Mesenchymal stem cell (in vitro differentiated cells and primary cell): ENCODE data around the gene LARP4.
"Not testable (repeated sequence)": the region's sequence is repeated elsewhere in the genome, so short reads cannot be mapped to it uniquely, and the experiment has no call there.

Experiments
- DNase-seq: peaks from one replicate; pipeline ENCODE4 v3.0.0-alpha.2; 2013
- H2AFZ ChIP-seq: one replicate; pipeline ENCODE4 v1.6.1; 2013; ENCODE audit warnings: low read depth, mild to moderate bottlenecking, control low read depth, inconsistent platforms, low read length, moderate library complexity
- H2AK5ac ChIP-seq: 2 replicates; pipeline ENCODE4 v1.6.1; 2013; ENCODE audit warnings: low read length, moderate library complexity, mild to moderate bottlenecking, inconsistent platforms; ENCODE audit not compliant: severe bottlenecking
- H2BK120ac ChIP-seq: one replicate; pipeline ENCODE4 v1.6.1; 2013; ENCODE audit warnings: low read depth, mild to moderate bottlenecking, inconsistent platforms, low read length, moderate library complexity
- H2BK12ac ChIP-seq, 2 experiments: one replicate each; pipeline ENCODE4 v1.6.1; 2013; ENCODE audit warnings: inconsistent platforms in 2 of 2, low read length in 2 of 2, mild to moderate bottlenecking in 2 of 2, moderate library complexity in 2 of 2, control low read depth in 1 of 2
- H2BK15ac ChIP-seq: one replicate; pipeline ENCODE4 v1.6.1; 2013; ENCODE audit warnings: mild to moderate bottlenecking, low read depth, inconsistent platforms; ENCODE audit not compliant: poor library complexity, severe bottlenecking
- H2BK5ac ChIP-seq: 2 replicates; pipeline ENCODE4 v1.6.1; 2013; ENCODE audit warnings: low read depth, mild to moderate bottlenecking, low read length, control low read depth, inconsistent platforms; ENCODE audit not compliant: poor library complexity, severe bottlenecking
- H3K14ac ChIP-seq, 2 experiments: one replicate each; pipeline ENCODE4 v1.6.1; 2013; ENCODE audit warnings: inconsistent platforms in 2 of 2, low read length in 2 of 2, control low read depth in 1 of 2, mild to moderate bottlenecking in 1 of 2, moderate library complexity in 1 of 2
- H3K18ac ChIP-seq, 2 experiments: one replicate each; pipeline ENCODE4 v1.6.1; 2013; ENCODE audit warnings: inconsistent platforms in 2 of 2, low read length in 2 of 2, control low read depth in 1 of 2, low read depth in 1 of 2, mild to moderate bottlenecking in 1 of 2
- H3K23ac ChIP-seq, 2 experiments: one replicate each; pipeline ENCODE4 v1.6.1; 2013; ENCODE audit warnings: inconsistent platforms in 2 of 2, low read length in 2 of 2, mild to moderate bottlenecking in 2 of 2, moderate library complexity in 2 of 2, control low read depth in 1 of 2
- H3K27ac ChIP-seq: 2 replicates; pipeline ENCODE4 v1.5.1; 2013; ENCODE audit warnings: mild to moderate bottlenecking, moderate library complexity, low read length, control low read depth, inconsistent platforms; ENCODE audit not compliant: poor library complexity, severe bottlenecking
- H3K27me3 ChIP-seq, 2 experiments: 2 replicates each; pipeline versions ENCODE4 v1.6.1 to v1.7.0; 2013; ENCODE audit warnings: low read length in 2 of 2, mild to moderate bottlenecking in 2 of 2, moderate library complexity in 2 of 2, control low read depth in 1 of 2, inconsistent platforms in 1 of 2; ENCODE audit not compliant: control insufficient read depth in 1 of 2, insufficient read depth in 1 of 2
- H3K36me3 ChIP-seq, 2 experiments: 2 replicates each; pipeline versions ENCODE4 v1.6.1 to v1.7.0; 2013; ENCODE audit warnings: low read length in 2 of 2, control low read depth in 1 of 2, inconsistent platforms in 1 of 2, low read depth in 1 of 2, mild to moderate bottlenecking in 1 of 2; ENCODE audit not compliant: insufficient read depth in 2 of 2, control insufficient read depth in 1 of 2
- H3K4ac ChIP-seq, 2 experiments: one replicate each; pipeline ENCODE4 v1.6.1; 2013; ENCODE audit warnings: inconsistent platforms in 2 of 2, low read length in 2 of 2, mild to moderate bottlenecking in 2 of 2, moderate library complexity in 2 of 2, control low read depth in 1 of 2, low read depth in 1 of 2
- H3K4me1 ChIP-seq: 2 replicates; pipeline ENCODE4 v1.6.1; 2013; ENCODE audit warnings: low read depth, low read length, control low read depth; ENCODE audit not compliant: control insufficient read depth, insufficient read depth
- H3K4me2 ChIP-seq: 2 replicates; pipeline ENCODE4 v1.6.1; 2013; ENCODE audit warnings: low read length, mild to moderate bottlenecking, inconsistent platforms; ENCODE audit not compliant: poor library complexity, severe bottlenecking
- H3K4me3 ChIP-seq, 2 experiments: 2 replicates each; pipeline versions ENCODE4 v1.5.1 to v1.7.0; 2013; ENCODE audit warnings: low read length in 2 of 2, mild to moderate bottlenecking in 2 of 2, control low read depth in 1 of 2, low read depth in 1 of 2; ENCODE audit not compliant: insufficient read depth in 1 of 2
- H3K79me1 ChIP-seq: replicated peaks from 2 replicates; pipeline ENCODE4 v1.6.1; 2013; ENCODE audit warnings: mild to moderate bottlenecking, control low read depth, low read length, inconsistent platforms; ENCODE audit not compliant: poor library complexity, severe bottlenecking
- H3K9ac ChIP-seq: 2 replicates; pipeline ENCODE4 v1.7.0; 2013; ENCODE audit warnings: mild to moderate bottlenecking, low read length, moderate library complexity
- H3K9me3 ChIP-seq: 2 replicates; pipeline ENCODE4 v1.7.0; 2013; ENCODE audit warnings: mild to moderate bottlenecking, low read length; ENCODE audit not compliant: control insufficient read depth
- H4K8ac ChIP-seq: one replicate; pipeline ENCODE4 v1.6.1; 2013; ENCODE audit warnings: inconsistent platforms, mild to moderate bottlenecking, low read length, moderate library complexity
- H4K91ac ChIP-seq: one replicate; pipeline ENCODE4 v1.6.1; 2013; ENCODE audit warnings: mild to moderate bottlenecking, low read length, inconsistent platforms
- WGBS: methylation state at CpG from one replicate; pipeline ENCODE4 v1.1.7; 2013; ENCODE audit warnings: mixed read lengths; 5-methylcytosine and 5-hydroxymethylcytosine counted together

Gene LARP4

GRCh38 chr12:50422855-50423254, 22.2 kb downstream of the LARP4 start:
- H3K4ac ChIP-seq, H3K27me3 ChIP-seq, H3K14ac ChIP-seq, H3K9me3 ChIP-seq, H2BK5ac ChIP-seq, H3K27ac ChIP-seq, H2BK15ac ChIP-seq, H2AFZ ChIP-seq, DNase-seq, H4K8ac ChIP-seq, H3K9ac ChIP-seq, H3K4me3 ChIP-seq, H2BK120ac ChIP-seq, H3K4me2 ChIP-seq, H4K91ac ChIP-seq, H3K23ac ChIP-seq, H2AK5ac ChIP-seq, H2BK12ac ChIP-seq, H3K18ac ChIP-seq, H3K4me1 ChIP-seq: not testable (repeated sequence)
- Histone ChIP-seq H3K79me1 (peaks cover 10% of the 10 kb centered on the region), H3K36me3 (peaks cover 0 to 25% of the 10 kb centered on the region in 2 experiments)
- WGBS: 98% methylated on average over 7 of the region's 10 CpGs

- H4K91ac ChIP-seq, H3K4ac ChIP-seq, H2BK5ac ChIP-seq, H3K27ac ChIP-seq, H2AK5ac ChIP-seq, H2BK15ac ChIP-seq, DNase-seq, H4K8ac ChIP-seq, H2AFZ ChIP-seq, H3K23ac ChIP-seq, H3K27me3 ChIP-seq, H3K9me3 ChIP-seq, H2BK12ac ChIP-seq, H3K4me1 ChIP-seq, H3K4me3 ChIP-seq, H3K4me2 ChIP-seq, H3K9ac ChIP-seq, H2BK120ac ChIP-seq, H3K14ac ChIP-seq, H3K18ac ChIP-seq: not testable (repeated sequence)
- peaks cover 12% of the 10 kb centered on the region for H3K79me1 ChIP-seq
- H3K36me3 ChIP-seq: peaks cover 0 to 30% of the 10 kb centered on the region in 2 experiments
- WGBS: 98% methylated on average over 8 of the region's 10 CpGs
Observed at GRCh38 chr12:50423342-50423741, 22.7 kb downstream of the LARP4 start.

- no peak overlapping the region for H2AK5ac ChIP-seq
- H4K91ac ChIP-seq: no peak overlapping the region
- H3K36me3 ChIP-seq: peaks cover 8 to 50% of the 10 kb centered on the region in 2 experiments
- no peak overlapping the region for H2BK15ac ChIP-seq
- no peak overlapping the region for H3K4ac ChIP-seq
- peak overlapping the region in 1 of 2 experiments; percentile 25 for H3K18ac ChIP-seq
- H3K27ac ChIP-seq: no peak overlapping the region
- no peak overlapping the region for H2AFZ ChIP-seq
- DNase-seq: no peak
- no peak overlapping the region for H3K14ac ChIP-seq
- peaks cover 17% of the 10 kb centered on the region for H3K79me1 ChIP-seq
- no peak overlapping the region for H3K23ac ChIP-seq
- no peak overlapping the region for H4K8ac ChIP-seq
- no peak overlapping the region for H2BK5ac ChIP-seq
- no peaks in the 10 kb centered on the region for H3K4me1 ChIP-seq
- H3K9me3 ChIP-seq: no peaks in the 10 kb centered on the region
- WGBS: 78% methylated on average over 4 of the region's 6 CpGs
- no peaks in the 10 kb centered on the region for H3K27me3 ChIP-seq
- H3K4me3 ChIP-seq: no peak overlapping the region
- H3K4me2 ChIP-seq: no peak overlapping the region
- H2BK120ac ChIP-seq: no peak overlapping the region
- no peak overlapping the region for H2BK12ac ChIP-seq
- H3K9ac ChIP-seq: no peak overlapping the region
Observed at GRCh38 chr12:50425589-50426258, 25.0 kb downstream of the LARP4 start.

- H3K27me3 ChIP-seq, H2BK12ac ChIP-seq, H2AFZ ChIP-seq, H2BK5ac ChIP-seq, H3K4me2 ChIP-seq, DNase-seq, H4K91ac ChIP-seq, H4K8ac ChIP-seq, H3K23ac ChIP-seq, H2AK5ac ChIP-seq, H3K9ac ChIP-seq, H3K18ac ChIP-seq, H2BK15ac ChIP-seq, H2BK120ac ChIP-seq, H3K14ac ChIP-seq, H3K9me3 ChIP-seq, H3K4ac ChIP-seq, H3K4me1 ChIP-seq, H3K27ac ChIP-seq, H3K4me3 ChIP-seq: not testable (repeated sequence)
- WGBS: 95% methylated on average over 4 of the region's 8 CpGs
- peaks cover 24% of the 10 kb centered on the region for H3K79me1 ChIP-seq
- H3K36me3 ChIP-seq: peaks cover 36 to 90% of the 10 kb centered on the region in 2 experiments
Observed at GRCh38 chr12:50431656-50432055, 31.0 kb downstream of the LARP4 start.
